Measurements from ENCODE around the gene TMEM63A. TPM values are rescaled to one million over a fixed set of nuclear protein-coding genes. Genes with fewer than 3 reads are reported as not detected.
A peak's percentile ranks its signal among the peaks of the same experiment; 100 is the strongest.
"Not testable (repeated sequence)": the region's sequence is repeated elsewhere in the genome, so short reads cannot be mapped to it uniquely, and the experiment has no call there.

Gene TMEM63A
- total RNA-seq, 1 experiment from 2014 or later = 91.7 TPM

DNA sequence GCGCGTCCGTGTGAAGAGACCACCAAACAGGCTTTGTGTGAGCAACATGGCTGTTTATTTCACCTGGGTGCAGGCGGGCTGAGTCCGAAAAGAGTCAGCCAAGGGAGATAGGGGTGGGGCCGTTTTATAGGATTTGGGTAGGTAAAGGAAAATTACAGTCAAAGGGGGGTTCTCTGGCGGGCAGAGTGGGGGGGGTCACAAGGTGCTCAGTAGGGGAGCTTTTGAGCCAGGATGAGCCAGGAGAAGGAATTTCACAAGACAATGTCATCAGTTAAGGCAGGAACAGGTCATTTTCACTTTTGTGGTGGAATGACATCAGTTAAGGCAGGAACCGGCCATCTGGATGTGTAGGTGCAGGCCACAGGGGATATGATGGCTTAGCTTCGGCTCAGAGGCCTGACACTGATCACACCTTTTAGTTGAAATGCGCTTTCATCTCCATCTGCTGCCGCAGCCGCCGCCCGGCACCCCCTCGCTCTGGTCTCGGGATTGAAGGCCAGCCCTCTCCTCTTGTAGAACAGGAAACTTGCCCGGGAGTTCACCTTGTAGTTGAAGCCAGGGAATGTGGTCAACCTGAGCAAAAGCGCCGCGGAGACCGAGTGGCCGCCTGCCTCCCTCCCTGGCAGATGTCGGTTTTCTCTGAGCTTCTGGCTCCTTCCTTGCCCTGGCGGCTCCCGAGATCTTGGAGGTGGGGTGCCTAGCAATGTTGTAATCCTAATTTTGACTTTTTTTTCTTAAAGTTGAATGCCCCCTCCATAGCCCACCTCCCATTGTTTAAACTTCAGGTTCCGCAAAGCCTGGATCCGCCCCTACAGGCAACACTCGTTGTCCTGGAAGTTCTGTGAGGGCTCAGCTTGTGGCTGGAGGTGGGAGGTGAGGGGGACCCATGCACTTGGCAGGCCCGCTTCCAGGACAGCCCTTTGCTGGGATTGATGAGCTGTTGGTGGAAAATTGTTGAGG, 71.3 kb downstream of the TMEM63A start:
- peaks cover 35% of the 10 kb centered on the region for H3K4me1 Mint-ChIP-seq
- peak; percentile 5; the same call in 1 of the 2 replicates for ATAC-seq

GRCh38 chr1:225809842-225810578, 72.2 kb downstream of the TMEM63A start, which contains the start of gene EPHX1:
Gene EPHX1 (plus strand): TSS chr1:225810124. CDS start chr1:225828730, 18,606 bp downstream.
- CTCF ChIA-PET = interaction anchor here (0.6 to 5.4 kb wide), 13 partner anchors 14 to 369 kb away, joined by 3 to 45 read pairs (median 4); partner anchors contain the start of gene SRP9
- H3K27ac Mint-ChIP-seq = peak within 1 kb of the TSS; percentile 68
- peaks cover 3% of the 10 kb centered on the region; the same call in 1 of the 2 replicates for H3K36me3 Mint-ChIP-seq
- peaks cover 3% of the 10 kb centered on the region; the same call in 1 of the 2 replicates for H3K27me3 Mint-ChIP-seq (ENCODE audit: low read depth)
- ATAC-seq (peak; percentile 90), DNase-seq (ENCODE audit: low spot score) (peak; percentile 93)
- peaks cover 30% of the 10 kb centered on the region for H3K4me1 Mint-ChIP-seq
- H3K9me3 Mint-ChIP-seq = no peaks in the 10 kb centered on the region
- TF ChIP-seq USF2 (CRISPR knock-in tag; IDR thresholded peaks at IDR 0.05) (no peak), TCF7 (CRISPR knock-in tag; IDR thresholded peaks at IDR 0.05; ENCODE audit: low read depth) (no peak), TEAD4 (CRISPR knock-in tag; IDR thresholded peaks at IDR 0.05) (no peak), IRF1 (CRISPR knock-in tag; IDR thresholded peaks at IDR 0.05) (no peak), CREM (CRISPR knock-in tag; IDR thresholded peaks at IDR 0.05) (peak; percentile 46; the same call in 1 of the 2 replicates), ZNF232 (CRISPR knock-in tag; IDR thresholded peaks at IDR 0.05) (no peak), E2F5 (CRISPR knock-in tag; IDR thresholded peaks at IDR 0.05) (peak; percentile 41; the same call in 1 of the 2 replicates), ESRRA (CRISPR knock-in tag; IDR thresholded peaks at IDR 0.05; ENCODE audit: borderline replicate concordance) (peak; percentile 54; the same call in 1 of the 2 replicates)
- POLR2A ChIA-PET = interaction anchor here (1.0 to 2.1 kb wide), 2 partner anchors 9 to 32 kb away, joined by 3 to 10 read pairs; partner anchors contain the start of gene SRP9
- peak within 1 kb of the TSS; percentile 86 for H3K4me3 Mint-ChIP-seq

More for the DNA sequence above, 71.3 kb downstream of the TMEM63A start:
- not testable (repeated sequence) for H3K27me3 Mint-ChIP-seq (ENCODE audit: low read depth); H3K36me3 Mint-ChIP-seq; H3K9me3 Mint-ChIP-seq
- peak; percentile 26; the same call in 1 of the 2 replicates for TF ChIP-seq E2F4 (CRISPR knock-in tag; IDR thresholded peaks at IDR 0.05; ENCODE audit: borderline replicate concordance, low read depth)
- TF ChIP-seq, protein P1, sequence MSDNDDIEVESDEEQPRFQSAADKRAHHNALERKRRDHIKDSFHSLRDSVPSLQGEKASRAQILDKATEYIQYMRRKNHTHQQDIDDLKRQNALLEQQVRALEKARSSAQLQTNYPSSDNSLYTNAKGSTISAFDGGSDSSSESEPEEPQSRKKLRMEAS (CRISPR knock-in tag; IDR thresholded peaks at IDR 0.05) = peak; percentile 59; the same call in 1 of the 2 replicates
- peak overlapping the region; percentile 86 for H3K4me3 Mint-ChIP-seq
- ChIA-PET POLR2A (interaction anchor here (2.1 kb wide), 1 partner anchor 33 kb away, joined by 10 read pairs; the partner anchor contains the start of gene SRP9), CTCF (interaction anchor here (0.6 to 5.4 kb wide), 19 partner anchors 8 to 392 kb away, joined by 3 to 45 read pairs (median 4); partner anchors contain the start of genes SRP9 and TMEM63A)
- peak; percentile 59 for DNase-seq (ENCODE audit: low spot score)
- H3K27ac Mint-ChIP-seq = peak overlapping the region; percentile 68

DNA sequence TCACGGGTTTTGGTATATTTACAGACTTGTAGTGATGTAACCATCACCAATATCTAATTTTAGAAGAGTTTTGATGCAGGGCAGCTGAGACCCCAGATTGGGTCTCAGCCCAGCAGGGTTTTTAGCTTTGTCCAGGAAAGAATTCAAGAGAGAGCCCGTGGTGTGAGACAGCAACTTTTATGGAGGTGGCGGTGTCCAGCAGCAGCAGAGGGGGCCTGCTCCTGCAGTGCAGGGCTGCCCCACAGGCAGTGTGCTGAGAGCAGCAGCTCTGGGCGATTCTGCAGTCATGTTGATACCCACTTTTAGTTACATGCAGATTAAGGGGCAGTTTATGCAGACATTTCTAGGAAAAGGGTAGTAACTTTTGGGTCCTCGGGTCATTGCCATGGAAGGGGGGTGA, 74.0 kb downstream of the TMEM63A start:
- no peaks in the 10 kb centered on the region for H3K9me3 Mint-ChIP-seq
- CTCF ChIA-PET = interaction anchor here (1.0 to 5.4 kb wide), 6 partner anchors 24 to 333 kb away, joined by 3 to 45 read pairs (median 10); partner anchors contain the start of gene SRP9
- H3K4me3 Mint-ChIP-seq = no peak overlapping the region
- POLR2A ChIA-PET = no interaction called here
- H3K36me3 Mint-ChIP-seq = no peaks in the 10 kb centered on the region
- peaks cover 21% of the 10 kb centered on the region for H3K4me1 Mint-ChIP-seq
- DNase-seq (ENCODE audit: low spot score) = no peak
- no peak for ATAC-seq
- no peak overlapping the region for H3K27ac Mint-ChIP-seq
- peaks cover 3% of the 10 kb centered on the region; the same call in 1 of the 2 replicates for H3K27me3 Mint-ChIP-seq (ENCODE audit: low read depth)
- TF ChIP-seq ZNF532 (CRISPR knock-in tag; IDR thresholded peaks at IDR 0.05; ENCODE audit: borderline replicate concordance) (no peak), ZNF232 (CRISPR knock-in tag; IDR thresholded peaks at IDR 0.05) (no peak), ZNF121 (CRISPR knock-in tag; IDR thresholded peaks at IDR 0.05) (no peak), USF2 (CRISPR knock-in tag; IDR thresholded peaks at IDR 0.05) (no peak), FOXJ3 (CRISPR knock-in tag; IDR thresholded peaks at IDR 0.05; ENCODE audit: borderline replicate concordance) (no peak), ZNF425 (CRISPR knock-in tag; conservative IDR thresholded peaks at IDR 0.05) (no peak)
